ENCODE data around the gene TSSK2.

TSSK2 gene

DNA sequence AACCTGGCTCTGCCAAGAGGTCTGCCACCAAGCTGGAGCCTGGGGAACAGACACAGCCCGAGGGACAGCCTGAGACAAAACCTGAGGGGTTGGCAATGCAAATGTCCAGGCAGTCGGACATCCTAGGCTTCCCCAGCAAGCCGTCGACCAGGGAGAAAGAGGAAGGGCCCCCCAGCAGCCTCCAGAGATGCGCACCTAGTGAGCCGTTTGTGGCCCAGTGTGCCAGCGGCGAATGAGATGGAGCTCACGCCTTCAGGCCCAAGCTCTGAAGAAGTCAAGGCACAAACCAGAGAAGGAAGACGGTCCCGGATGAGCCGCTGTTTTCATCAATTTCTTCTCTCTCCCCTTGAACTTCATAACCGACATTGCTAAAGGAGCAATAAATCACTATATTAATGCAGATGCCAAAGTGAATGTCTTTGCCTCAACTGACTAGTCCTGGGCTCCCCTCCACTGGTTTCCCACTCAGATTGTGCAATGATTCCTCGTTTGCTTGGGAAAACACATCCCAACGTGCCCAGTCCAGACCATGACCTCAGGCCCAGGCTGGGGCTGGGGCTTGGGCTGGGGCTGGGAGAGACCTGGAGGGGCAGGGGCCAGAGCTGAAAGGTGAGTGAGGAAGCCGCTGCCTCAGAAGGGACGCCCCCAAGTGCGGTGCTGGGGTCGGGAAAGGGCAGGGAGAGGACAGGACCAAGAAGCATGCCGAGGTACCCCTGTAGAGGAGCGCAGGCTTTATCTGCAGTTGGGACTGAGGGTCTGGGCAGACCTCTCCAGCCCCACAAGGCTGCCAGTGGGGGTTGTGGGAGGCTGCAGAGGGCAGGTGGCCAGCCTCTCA is 5.4 kb upstream of the TSSK2 start:
- DNase-seq (ENCODE audit: low spot score), result no peak

DNA sequence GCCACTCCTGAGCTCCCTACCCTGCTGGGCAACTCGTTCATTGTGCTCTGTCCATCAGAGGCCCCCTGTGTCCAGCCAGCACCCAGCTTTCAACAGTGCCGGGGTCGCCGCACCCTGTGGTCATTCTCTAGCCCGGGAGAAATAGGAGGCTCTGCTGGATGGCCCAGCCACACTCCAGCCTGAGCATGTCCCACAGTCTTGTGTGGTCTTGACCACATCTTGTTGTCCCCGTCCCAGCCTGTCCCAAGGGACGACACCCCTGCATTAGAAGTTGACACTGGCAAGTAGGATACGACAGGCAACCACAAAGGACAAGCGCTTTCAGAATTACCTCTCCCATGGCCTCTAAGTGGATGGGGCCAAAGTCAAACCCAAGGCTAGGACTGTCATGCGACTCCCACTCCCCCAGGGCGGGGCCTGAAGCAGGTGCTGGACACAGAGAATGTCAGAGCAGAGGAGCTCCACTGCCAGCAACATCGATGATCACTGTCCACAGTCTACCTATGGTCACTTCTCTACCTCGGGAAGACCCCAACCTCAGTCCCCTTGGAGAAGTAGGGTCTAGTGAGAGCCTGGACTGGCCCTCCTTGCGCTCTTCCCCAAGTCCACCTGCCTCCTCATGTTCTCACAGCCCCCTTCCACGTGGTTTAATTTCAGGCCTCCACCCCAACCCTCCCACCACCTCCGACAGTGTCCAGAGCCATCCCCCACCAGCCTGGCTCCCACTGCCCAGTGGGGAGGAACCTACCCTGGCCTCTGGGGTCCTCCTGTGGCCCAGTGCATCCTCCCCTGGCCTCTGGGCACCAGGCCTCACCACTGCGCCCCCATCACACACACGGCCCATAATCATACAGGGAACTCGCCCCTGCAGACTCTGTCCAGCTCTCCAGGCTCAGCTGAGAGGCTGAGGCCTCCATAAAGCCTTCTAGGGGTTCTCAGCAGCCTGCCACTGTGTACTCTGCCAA is 4.5 kb upstream of the TSSK2 start:
- no peak for DNase-seq (ENCODE audit: low spot score)

DNA sequence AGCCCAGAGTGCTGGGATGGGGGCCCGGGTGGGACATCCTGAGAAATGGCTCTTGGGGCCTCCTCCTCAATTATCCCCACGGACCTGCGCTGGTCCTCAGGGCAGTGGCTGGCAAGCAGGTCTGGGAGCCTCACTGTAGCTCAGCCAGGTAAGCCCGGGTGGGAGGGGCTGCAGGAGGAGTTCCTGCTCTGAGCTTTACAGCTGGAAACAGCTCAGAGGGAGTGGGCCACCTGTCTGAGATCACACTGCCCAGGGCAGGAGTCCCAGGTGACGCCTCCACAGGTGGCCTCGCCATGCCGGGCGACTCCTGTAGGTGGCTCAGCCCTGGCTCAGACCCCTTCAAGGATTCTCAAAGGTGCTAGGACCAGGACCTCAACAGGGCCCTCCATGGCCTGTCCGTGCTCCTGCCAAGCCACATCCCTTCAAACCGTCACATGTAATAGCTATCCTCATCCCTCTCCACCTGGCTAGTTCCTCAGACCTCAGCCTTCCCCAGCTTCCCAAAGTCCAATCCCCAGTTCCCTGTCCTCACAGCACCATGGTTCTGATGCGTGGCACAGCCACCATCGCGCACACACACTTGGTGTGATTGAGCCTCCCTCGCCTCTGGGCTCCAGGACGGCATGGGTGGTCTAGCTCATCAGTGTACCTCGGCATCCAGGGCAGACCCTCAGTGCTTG is 3.6 kb upstream of the TSSK2 start:
- no peak for DNase-seq (ENCODE audit: low spot score)

DNA sequence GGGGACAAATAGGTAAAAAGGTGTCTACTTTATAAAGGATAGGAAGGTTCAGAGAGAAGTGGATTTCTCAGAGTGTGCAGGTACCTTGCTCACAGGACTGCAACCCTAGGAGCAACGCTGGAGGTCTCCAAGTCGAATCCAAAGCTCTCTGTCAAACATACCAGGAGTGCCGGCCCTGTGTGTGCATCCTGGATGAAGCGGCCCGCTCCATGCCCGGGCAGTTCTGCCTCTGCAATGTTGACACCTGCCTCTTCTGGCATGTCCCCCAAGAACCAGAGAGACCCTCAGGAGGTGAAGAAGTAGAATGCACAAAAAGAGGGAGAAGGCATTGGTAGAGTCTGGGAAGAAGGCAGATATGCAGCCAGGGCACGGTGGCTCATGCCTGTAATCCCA is 3.1 kb upstream of the TSSK2 start:
- no peak for DNase-seq (ENCODE audit: low spot score)

DNA sequence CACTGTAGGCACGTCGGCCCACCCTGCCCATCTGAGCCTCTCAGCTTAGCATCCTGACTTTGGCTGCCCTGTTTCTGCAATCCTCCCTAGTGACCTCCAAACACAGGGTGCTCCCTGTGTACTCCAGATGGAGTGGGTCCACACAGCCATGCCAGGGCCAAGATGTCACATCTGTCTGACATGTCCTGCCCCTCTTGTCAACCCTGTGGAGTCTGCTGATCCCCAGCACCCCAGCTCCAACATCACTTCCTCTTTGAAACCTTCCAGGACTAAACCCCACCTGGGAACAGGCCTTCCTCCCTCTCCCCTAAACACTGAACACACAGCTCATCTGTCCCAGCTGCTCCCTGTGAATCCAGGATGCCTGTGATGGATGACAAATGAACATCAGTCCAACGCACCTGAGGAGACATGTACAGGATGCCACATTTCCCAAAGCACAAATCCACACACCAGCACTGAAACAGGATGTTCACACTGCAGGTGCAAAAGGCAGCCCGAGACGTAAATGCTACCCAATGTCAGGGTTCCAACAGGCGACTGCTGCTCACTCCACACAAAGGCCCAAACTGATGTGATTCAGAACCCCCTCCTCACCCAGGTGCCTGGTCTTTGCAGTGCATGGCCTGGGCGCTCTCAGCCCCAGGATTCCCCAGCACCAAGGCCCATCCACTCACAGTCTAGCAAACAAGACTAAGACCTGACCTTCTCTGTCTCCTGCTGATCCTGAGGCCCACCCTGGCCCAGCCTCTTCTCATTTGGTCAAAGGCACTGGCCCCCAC is 2.0 kb upstream of the TSSK2 start:
- no peak for DNase-seq (ENCODE audit: low spot score)

DNA sequence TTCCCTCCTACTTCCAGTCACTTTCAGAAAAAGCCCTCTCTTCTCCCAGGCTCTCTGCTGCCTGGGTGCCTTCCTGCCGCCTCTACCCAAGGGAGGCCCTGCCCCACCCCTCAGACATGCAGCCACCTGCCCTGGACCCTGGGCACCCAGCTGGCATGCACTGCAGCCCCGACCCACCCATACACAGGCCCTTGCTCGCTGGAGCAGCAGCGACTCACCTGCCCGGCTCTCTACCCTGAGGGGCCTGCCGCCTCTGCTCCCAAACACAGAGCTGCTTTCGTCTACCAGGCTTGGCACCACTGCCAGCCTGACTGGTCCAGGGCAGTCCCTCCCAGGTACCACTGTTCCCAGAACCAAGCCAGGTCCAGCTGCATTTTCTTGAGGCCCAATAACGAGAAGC is 1.2 kb upstream of the TSSK2 start:
- DNase-seq (ENCODE audit: low spot score), result no peak

DNA sequence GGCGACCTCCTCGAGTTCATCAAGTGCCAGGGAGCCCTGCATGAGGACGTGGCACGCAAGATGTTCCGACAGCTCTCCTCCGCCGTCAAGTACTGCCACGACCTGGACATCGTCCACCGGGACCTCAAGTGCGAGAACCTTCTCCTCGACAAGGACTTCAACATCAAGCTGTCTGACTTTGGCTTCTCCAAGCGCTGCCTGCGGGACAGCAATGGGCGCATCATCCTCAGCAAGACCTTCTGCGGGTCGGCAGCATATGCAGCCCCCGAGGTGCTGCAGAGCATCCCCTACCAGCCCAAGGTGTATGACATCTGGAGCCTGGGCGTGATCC is 542 bp downstream of the TSSK2 start:
- DNase-seq (ENCODE audit: low spot score), result no peak

DNA sequence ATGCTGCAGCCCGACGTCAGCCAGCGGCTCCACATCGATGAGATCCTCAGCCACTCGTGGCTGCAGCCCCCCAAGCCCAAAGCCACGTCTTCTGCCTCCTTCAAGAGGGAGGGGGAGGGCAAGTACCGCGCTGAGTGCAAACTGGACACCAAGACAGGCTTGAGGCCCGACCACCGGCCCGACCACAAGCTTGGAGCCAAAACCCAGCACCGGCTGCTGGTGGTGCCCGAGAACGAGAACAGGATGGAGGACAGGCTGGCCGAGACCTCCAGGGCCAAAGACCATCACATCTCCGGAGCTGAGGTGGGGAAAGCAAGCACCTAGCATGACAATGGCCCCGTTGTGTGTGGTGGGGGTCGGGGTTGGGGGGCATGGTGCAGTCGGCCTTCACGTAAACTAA is 1.0 kb downstream of the TSSK2 start:
- no peak for DNase-seq (ENCODE audit: low spot score)

DNA sequence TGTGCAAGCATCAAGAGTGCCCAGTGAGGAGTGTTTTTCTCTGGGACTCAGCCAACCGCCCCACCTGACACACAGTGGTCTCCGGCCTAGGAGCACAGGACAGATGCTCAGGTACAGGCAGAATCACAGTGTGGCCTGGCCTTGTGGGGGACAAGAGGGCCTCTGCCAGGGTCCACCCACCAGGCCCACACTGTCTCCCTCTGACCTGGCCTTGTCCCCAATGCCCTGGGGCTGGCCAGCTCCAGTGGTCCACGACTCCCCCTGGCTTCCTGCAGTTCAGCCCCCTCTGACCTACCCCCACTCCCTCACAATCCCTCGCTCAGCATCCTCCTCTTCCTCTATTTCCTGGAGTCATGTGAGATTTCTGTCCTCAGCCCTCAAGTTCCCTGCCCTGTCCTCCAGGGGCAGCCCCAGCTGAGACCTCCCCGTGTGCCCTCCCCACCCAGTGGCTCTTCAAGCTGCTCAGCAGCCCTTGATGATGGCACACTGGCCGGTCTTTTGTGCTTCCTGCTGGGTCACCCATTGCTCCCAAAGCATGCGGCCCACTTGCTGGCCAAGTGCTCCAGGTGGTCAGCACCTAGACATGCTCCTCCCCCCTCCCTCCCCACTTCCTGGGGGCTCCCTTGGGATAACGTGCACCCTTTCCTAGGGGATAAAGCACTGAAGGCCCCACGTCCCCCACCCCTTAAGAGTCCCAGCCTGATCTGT is 1.7 kb downstream of the TSSK2 start:
- no peak for DNase-seq (ENCODE audit: low spot score)

DNA sequence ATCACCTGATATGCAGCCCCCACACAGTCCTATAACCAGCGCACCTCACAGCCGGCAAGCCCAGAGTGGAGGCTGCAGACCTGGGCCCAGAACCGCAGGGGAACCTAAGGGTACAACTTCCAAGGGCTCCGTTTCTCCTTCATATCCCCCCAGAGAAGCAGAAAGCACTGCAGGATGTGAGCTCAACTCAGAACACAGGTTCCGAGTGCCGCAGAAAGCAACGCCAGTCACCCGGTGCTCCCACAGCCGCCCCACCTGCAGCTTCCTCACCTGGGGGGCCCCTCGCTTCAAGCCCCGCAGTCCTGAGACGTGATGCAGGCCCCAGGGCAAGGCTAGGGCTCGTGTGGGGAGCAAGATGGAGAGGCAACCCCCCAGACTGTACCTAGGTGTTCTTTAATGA is 2.5 kb downstream of the TSSK2 start:
- no peak for DNase-seq (ENCODE audit: low spot score)

DNA sequence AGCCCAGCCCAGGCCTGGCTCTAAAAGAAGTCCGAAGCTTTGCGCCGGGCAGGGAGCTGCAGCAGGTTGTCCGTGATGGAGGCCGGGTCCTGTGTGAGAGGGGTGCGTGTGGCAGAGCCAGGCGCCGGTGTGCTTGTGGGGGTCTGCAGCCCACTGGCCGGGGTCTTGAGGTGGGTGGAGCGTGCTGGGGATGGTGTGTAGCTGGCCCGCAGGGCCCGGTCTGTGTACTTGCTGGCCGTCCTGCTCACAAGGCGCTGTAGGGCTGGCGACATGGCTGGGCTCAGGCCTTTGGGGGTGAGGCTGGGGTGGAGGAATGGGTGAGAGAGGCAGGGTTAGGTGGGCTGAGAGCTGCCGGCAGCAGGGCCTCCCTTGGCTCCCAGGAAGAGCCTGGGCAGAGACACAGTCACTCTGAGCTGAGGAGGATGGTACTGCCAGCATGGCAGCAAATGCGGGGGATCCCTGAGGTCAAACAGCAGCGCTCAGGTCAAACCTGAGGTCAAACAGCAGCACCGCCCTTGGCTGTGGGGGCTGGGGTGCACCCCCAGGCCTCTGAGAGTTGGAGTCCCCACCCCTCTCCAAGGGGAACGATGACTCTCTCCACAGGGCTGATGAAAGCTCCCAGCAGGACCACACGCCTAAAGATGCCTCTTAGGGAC is 3.2 kb downstream of the TSSK2 start:
- no peak for DNase-seq (ENCODE audit: low spot score)

DNA sequence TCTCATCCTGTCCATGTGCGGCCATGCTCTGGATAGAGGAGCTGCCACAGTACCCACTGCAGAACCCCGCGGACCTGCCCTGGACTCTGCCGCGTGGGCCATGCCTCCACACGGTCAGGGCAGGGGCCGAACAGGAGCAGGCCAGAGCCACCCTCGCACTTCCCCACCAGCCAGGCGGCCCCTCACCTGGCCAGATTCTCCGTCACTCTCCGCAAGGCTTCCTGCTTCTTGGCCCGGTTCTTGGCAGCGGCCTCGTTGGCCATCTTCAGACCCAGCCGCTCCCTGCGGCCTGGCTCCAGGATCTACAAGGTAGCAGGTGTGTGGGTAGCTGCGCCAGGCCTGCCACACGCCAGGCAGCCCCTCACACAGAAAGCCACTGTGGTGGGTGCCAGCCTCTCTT is 3.8 kb downstream of the TSSK2 start:
- no peak for DNase-seq (ENCODE audit: low spot score)

DNA sequence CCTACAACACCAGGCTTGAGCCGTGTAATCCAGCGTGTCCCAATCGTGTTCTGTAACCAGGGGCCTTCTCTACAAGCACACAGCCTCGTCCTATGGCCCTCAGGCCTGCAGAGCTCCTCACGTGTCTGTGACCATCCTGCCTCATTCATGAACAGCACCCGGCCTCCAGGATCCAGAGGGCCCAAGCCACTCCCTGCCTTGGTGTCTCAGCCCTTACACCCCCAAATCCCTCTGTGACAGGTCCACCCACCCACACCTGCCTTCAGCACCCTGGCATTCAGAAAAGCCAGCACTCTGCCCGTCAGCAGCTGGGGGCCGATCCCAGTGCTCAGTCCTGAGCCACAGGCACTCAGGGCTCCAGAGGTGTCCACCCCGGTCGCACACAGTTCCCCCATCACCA is 5.8 kb downstream of the TSSK2 start:
- DNase-seq (ENCODE audit: low spot score), result no peak

DNA sequence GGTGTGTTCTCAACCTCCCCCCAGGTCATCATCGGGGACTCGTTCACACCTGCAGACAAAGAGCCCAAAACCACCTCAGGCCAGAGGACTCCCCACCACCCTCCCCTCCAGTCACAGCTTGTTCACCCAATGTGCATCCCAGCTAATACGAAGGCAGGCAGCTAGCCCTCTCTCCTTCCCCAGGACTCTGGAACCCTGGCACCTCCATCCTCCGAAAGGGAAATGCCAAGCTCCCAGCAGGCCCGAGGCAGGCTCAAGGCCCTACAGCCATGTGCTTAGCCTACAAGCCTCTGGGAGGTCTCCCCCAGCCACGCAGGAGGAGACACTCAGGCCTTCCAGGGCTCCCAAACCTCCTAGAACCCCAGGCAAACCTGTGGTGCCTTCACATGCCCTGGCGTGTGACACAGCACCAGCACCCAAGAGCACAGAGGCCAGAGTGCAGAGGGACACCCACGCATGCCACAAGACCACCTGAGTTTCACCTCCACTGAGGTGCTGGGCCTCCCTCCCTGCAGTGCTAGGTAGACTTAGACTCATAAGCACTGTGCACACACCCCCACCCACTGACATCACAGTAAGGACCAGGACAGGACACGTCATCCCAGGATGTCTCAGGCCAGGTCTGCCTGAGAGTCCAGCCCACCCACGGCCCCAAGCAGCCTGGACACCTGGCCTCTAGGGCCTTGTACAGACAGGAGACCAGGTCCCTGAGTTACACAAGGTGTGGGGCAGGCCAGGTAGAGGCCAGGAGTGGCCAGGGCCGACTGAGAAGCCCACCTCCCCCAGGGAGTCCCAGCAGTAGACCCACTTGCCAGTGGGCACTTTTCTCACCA is 6.5 kb downstream of the TSSK2 start:
- DNase-seq (ENCODE audit: low spot score), result no peak

DNA sequence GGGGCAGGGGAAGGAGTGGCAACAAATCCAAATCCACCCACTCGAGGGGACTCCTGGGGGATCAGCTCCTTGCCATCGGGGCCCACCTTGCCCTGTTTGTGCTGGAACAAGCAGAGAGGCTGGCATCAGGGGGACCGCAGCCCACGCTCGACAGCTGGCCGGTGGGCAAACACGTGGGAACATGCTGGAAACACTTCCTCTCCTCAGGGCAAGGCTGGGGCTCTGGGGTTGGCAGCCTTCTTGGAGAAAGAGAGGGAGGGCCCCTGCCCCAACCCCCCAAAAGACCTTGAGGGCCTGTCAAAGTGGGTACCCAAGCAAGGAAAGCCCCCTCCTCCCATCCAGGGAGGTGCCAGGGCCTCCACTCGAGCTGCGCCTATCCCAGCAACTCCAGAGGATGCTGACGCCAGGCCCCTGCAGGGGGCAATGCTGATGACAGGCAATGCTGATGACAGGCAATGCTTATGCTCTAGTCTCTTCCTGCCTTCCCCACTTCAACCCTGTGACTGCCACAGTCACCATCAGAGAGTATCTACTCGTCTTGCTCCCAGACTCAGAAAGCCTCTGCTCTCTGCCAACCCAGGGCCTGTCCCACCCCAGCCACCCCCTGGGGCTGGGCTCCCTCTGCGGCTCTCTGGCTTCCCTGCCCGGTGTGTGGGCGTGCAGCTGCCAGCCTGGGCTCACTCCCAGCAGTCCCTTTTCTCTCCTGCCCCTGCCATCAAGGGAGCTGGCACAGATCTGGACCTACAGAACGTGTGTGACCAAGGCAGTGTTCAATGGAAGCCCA is 7.3 kb downstream of the TSSK2 start:
- DNase-seq (ENCODE audit: low spot score), result no peak

DNA sequence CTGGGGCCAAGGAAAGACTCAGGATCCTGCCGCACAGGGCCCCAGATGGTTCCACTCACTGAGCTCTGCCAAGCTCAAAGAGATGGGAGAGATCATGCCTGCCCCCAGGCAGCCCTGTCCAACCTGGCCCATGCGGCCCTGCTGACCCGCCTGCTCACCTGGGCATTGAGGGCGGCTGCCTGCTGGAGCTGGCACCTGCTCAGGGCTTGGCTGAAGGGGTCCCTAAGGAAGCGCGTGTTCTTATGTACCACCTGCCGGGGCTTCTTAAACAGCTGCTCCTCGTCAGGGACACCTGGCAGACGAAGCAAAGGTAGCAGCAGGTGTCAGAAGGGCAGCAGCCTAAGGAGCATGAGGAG is 7.9 kb downstream of the TSSK2 start:
- no peak for DNase-seq (ENCODE audit: low spot score)

DNA sequence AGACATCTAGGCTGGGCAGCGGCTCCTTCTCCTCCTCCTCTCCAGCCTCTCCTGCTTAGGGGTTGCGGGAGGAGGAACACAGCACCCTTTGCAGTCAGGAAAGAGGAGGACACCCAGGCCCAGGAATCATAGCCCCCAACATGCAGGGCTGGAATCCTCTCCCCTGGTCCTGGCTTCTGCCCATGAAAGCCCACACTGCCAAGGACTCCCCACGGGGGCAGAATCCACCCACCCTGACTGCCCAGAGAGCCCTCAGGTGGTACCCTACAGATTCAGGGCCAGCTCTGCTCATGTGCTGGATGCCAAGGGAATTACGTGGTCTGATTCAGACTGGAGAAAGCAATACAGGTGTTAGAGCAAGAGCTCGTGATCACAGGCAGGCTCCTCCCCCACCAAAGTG is 8.9 kb downstream of the TSSK2 start:
- no peak for DNase-seq (ENCODE audit: low spot score)

DNA sequence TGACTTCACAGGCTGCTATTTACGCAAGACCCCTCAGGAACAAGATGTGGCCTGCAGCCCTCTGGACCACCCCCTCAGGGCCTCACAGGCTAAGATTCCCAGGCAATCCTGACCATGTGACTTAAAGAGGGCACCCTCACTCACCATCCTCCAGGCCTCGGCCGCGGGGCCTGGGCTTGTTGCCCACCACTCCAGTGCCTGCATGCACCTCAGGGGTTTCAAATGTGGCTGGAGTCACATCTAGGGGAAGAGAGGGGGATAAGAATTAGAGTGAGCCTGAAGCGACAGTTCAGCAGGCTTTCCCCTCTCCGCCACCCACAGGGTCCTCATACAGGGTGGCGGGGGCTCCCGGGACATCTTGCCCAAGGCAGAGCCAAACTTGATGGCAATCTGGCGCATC is 11.3 kb downstream of the TSSK2 start:
- DNase-seq (ENCODE audit: low spot score), result no peak

DNA sequence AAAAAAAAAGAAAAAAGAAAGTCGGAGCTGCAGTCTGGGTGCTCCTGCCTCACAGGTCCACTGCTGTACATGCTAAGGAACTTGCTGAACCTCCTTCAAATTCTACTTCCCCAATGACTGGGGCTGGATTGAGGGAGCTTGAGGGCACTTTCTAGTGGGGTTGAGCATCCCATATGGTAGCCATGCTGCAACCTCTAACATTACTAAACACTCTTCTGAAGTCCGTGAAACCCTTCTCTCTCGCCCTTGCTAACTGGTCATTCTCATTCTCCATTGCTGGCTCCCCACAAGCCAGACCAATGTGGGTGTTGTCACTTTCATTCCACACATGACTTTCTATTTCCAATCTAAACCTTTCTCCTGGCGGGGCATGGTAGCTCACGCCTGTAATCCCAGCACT is 12.1 kb downstream of the TSSK2 start:
- DNase-seq (ENCODE audit: low spot score), result no peak
